ENCODE results near the gene GIPC2. TPM values are rescaled to one million over a fixed set of nuclear protein-coding genes. Genes with fewer than 3 reads are reported as not detected.
"Not testable (repeated sequence)": the region's sequence is repeated elsewhere in the genome, so short reads cannot be mapped to it uniquely, and the experiment has no call there.

Gene GIPC2
- total and polyA plus RNA-seq, 11 donors = 0.99 to 4.0 (median 2.5) TPM

DNA sequence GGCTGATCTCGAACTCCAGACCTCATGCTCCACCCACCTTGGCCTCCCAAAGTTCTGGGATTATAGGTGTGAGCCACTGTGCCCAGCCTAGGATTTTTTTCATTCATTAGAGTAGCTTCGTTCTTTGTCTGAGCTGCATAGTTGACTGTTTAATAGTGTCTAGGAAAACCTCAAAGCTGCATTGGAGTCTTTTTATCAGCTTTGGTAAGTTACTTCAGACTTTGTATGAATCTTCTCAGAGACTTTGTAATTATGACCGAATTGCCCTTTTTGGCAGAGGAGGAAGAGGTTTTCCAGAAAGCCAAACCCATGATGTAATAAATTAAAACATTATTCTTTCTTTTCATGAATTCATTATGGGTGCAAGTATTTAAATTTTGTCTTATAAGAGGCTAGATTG, 35.9 kb upstream of the GIPC2 start:
- Histone ChIP-seq H3K27ac (peak overlapping the region in 9 of 12 donors; percentile 7 to 39 (median 19)), H3K4me3 (peak overlapping the region in 8 of 12 donors; percentile 56 to 73 (median 66)), H3K27me3 (no peaks in the 10 kb centered on the region), H3K9me3 (no peaks in the 10 kb centered on the region), H3K4me1 (peaks cover 0 to 58% (median 27%) of the 10 kb centered on the region in 12 donors), H3K36me3 (peaks cover 0 to 22% (median 21%) of the 10 kb centered on the region in 9 donors)
- intact Hi-C loops (cut with DNase I) = loop anchor here in 5 of 10 donors (5.0 to 10.0 kb wide), 3 partner anchors 33 to 105 kb away; partner anchors contain the start of genes GIPC2 (in 3 of the 5) and FUBP1 (in 1 of the 5)
- WGBS, 4 donors = 40 to 69% (median 51%) methylated on average over 3 of the region's 3 CpGs
- ATAC-seq = peak in 1 of 4 donors; percentile 32
- TF ChIP-seq CTCF (IDR thresholded peaks at IDR 0.05) = no peak
- TF ChIP-seq POLR2A (IDR thresholded peaks at IDR 0.05) = no peak
- DNase-seq = no peak

GRCh38 chr1:78011050-78011449, 34.7 kb upstream of the GIPC2 start:
- H3K4me3 ChIP-seq = peak overlapping the region in 7 of 12 donors; percentile 12 to 73 (median 66)
- peaks cover 0 to 60% (median 28%) of the 10 kb centered on the region in 12 donors for H3K4me1 ChIP-seq
- intact Hi-C loops (cut with DNase I) = loop anchor here in 1 of 10 donors (5.0 kb wide), 1 partner anchor 34 kb away; the partner anchor contains the start of gene FUBP1

DNA sequence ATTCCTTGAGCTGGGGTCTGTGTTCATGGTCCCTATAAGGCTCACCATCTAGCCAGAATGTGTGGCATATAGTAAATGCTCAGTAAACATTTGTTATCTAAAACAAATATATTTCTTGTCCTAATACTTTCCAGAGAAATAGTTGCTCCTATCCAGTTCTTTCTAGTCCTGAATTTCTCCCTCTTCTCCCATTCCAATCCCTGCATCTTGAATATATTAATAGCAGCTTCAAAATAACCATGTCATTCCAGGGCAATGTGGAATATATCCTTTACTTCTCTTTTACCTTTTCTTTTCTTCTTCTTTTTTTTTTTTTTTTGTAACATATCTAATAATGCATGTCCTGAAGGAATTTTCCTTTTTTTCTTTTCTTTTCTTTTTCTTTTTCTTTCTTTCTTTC, 30.6 kb upstream of the GIPC2 start:
- no peaks in the 10 kb centered on the region for H3K27me3 ChIP-seq
- H3K9me3 ChIP-seq = no peaks in the 10 kb centered on the region
- no peak for DNase-seq
- intact Hi-C loops (cut with DNase I) = no loop called here
- TF ChIP-seq CTCF (IDR thresholded peaks at IDR 0.05) (no peak), POLR2A (IDR thresholded peaks at IDR 0.05) (no peak)
- peaks cover 0 to 64% (median 38%) of the 10 kb centered on the region in 9 donors for H3K36me3 ChIP-seq
- H3K27ac ChIP-seq = peak overlapping the region in 1 of 12 donors; percentile 13
- ATAC-seq = peak in 2 of 4 donors; percentile 36 to 55
- no peak overlapping the region for H3K4me3 ChIP-seq
- H3K4me1 ChIP-seq = peaks cover 0 to 42% (median 18%) of the 10 kb centered on the region in 12 donors

More at GRCh38 chr1:78011050-78011449, 34.7 kb upstream of the GIPC2 start:
- no peaks in the 10 kb centered on the region for H3K27me3 ChIP-seq
- DNase-seq = no peak
- no peak for ATAC-seq
- 69 to 75% (median 73%) methylated on average over 2 of the region's 2 CpGs for WGBS, 4 donors
- peaks cover 0 to 33% (median 28%) of the 10 kb centered on the region in 9 donors for H3K36me3 ChIP-seq
- H3K27ac ChIP-seq = peak overlapping the region in 8 of 12 donors; percentile 2 to 39 (median 22)
- no peaks in the 10 kb centered on the region for H3K9me3 ChIP-seq
- TF ChIP-seq CTCF (IDR thresholded peaks at IDR 0.05) (no peak), POLR2A (IDR thresholded peaks at IDR 0.05) (no peak)

GRCh38 chr1:78019024-78019423, 26.7 kb upstream of the GIPC2 start:
- no peak for DNase-seq
- TF ChIP-seq CTCF (IDR thresholded peaks at IDR 0.05) (no peak), POLR2A (IDR thresholded peaks at IDR 0.05) (no peak)
- ATAC-seq = peak in 1 of 4 donors; percentile 66
- peaks cover 0 to 51% (median 24%) of the 10 kb centered on the region in 9 donors for H3K36me3 ChIP-seq
- peaks cover 0 to 26% (median 8%) of the 10 kb centered on the region in 12 donors for H3K4me1 ChIP-seq
- H3K27me3 ChIP-seq = no peaks in the 10 kb centered on the region
- H3K27ac ChIP-seq = no peak overlapping the region
- intact Hi-C loops (cut with DNase I) = no loop called here
- H3K4me3 ChIP-seq = no peak overlapping the region
- WGBS, 4 donors = 70 to 79% (median 78%) methylated on average over 1 of the region's 1 CpG
- peaks cover 0 to 5% (median 0%) of the 10 kb centered on the region in 12 donors for H3K9me3 ChIP-seq

GRCh38 chr1:78021134-78021533, 24.6 kb upstream of the GIPC2 start:
- intact Hi-C loops (cut with DNase I); H3K4me3 ChIP-seq; ATAC-seq; DNase-seq; H3K27me3 ChIP-seq; H3K27ac ChIP-seq; H3K9me3 ChIP-seq: not testable (repeated sequence)
- WGBS, 4 donors = 95 to 97% (median 96%) methylated on average over 4 of the region's 4 CpGs
- peaks cover 0 to 35% (median 15%) of the 10 kb centered on the region in 9 donors for H3K36me3 ChIP-seq
- H3K4me1 ChIP-seq = peaks cover 0 to 13% (median 2%) of the 10 kb centered on the region in 12 donors

All from heart left ventricle (tissue), 16 donors.